HEK293 (cell line): ENCODE measurements around the gene FANK1.
A peak's percentile ranks its signal among the peaks of the same experiment; 100 is the strongest.

ENCODE experiments used
- CTCF ChIA-PET: fragments of 350-600 bp; formaldehyde crosslinking; extraction: SDS; loops from one replicate; lab custom pipeline; 2021; ENCODE audit warnings: antibody characterized with exemption; lab: Yijun Ruan, JAX
- POLR2A ChIA-PET: fragments of 300-600 bp; formaldehyde crosslinking; extraction: SDS; loops from one replicate; lab custom pipeline; 2020; ENCODE audit warnings: antibody characterized with exemption, inconsistent platforms; lab: Yijun Ruan, JAX
- H3K27ac ChIP-seq: fragments of 200-500 bp; sonication (Bioruptor generic); 2 replicates; pipeline ENCODE4 v1.5.1; 2014; ENCODE audit warnings: low read depth, low read length, control low read depth, inconsistent platforms; ENCODE audit errors: extremely low read depth
- H3K36me3 ChIP-seq, 2 experiments: fragments of 200-500 bp in 1 of 2; sonication (Bioruptor generic) in 1 of 2; 1 replicate in 1 of 2; 2 replicates in 1 of 2; pipeline ENCODE4 v1.5.1; 2014 to 2017; ENCODE audit warnings: inconsistent platforms in 2 of 2, low read length in 2 of 2; ENCODE audit not compliant: control insufficient read depth in 2 of 2, insufficient read depth in 1 of 2
- H3K4me1 ChIP-seq: fragments of 200-500 bp; sonication (Bioruptor generic); 2 replicates; pipeline ENCODE4 v1.5.1; 2014; ENCODE audit warnings: mild to moderate bottlenecking, low read length, inconsistent platforms; ENCODE audit not compliant: control insufficient read depth, insufficient read depth
- H3K4me3 ChIP-seq: 2 replicates; pipeline ENCODE4 v1.5.1; 2011; ENCODE audit warnings: low read depth, mild to moderate bottlenecking, control low read depth, low read length, moderate library complexity
- H3K9me3 ChIP-seq: fragments of 200-500 bp; sonication (Bioruptor generic); 2 replicates; pipeline ENCODE4 v1.5.1; 2014; ENCODE audit warnings: low read depth, low read length, inconsistent platforms; ENCODE audit not compliant: control insufficient read depth, insufficient read depth
- IKZF3 ChIP-seq: fragments of 450-650 bp; IDR thresholded peaks from 2 replicates; pipeline ENCODE4 v1.5.0; 2018; ENCODE audit warnings: missing biosample characterization, mild to moderate bottlenecking, missing genetic modification characterization, moderate library complexity
- KLF1 ChIP-seq: fragments of 450-650 bp; formaldehyde crosslinking; IDR thresholded peaks from 2 replicates; pipeline ENCODE4 v1.5.1; 2016; ENCODE audit warnings: missing biosample characterization, missing genetic modification characterization
- TCF7L2 ChIP-seq: IDR thresholded peaks from 2 replicates; pipeline ENCODE4 v1.6.1; 2011; ENCODE audit warnings: low read depth, mild to moderate bottlenecking, inconsistent platforms, low read length, moderate library complexity, borderline replicate concordance
- ZNF221 ChIP-seq: fragments of 450-650 bp; formaldehyde crosslinking; IDR thresholded peaks from 2 replicates; pipeline ENCODE4 v1.5.1; 2017; ENCODE audit warnings: missing biosample characterization, missing genetic modification characterization, borderline replicate concordance
- ZNF23 ChIP-seq: fragments of 450-650 bp; formaldehyde crosslinking; IDR thresholded peaks from 2 replicates; pipeline ENCODE4 v1.5.1; 2016; ENCODE audit warnings: missing biosample characterization, missing genetic modification characterization, borderline replicate concordance
- ZNF311 ChIP-seq: fragments of 450-650 bp; formaldehyde crosslinking; IDR thresholded peaks from 2 replicates; pipeline ENCODE4 v1.5.1; 2017; ENCODE audit warnings: missing biosample characterization, missing genetic modification characterization, borderline replicate concordance
- ZNF366 ChIP-seq: fragments of 450-650 bp; formaldehyde crosslinking; conservative IDR thresholded peaks from 2 replicates; pipeline ENCODE4 v1.5.1; 2016; ENCODE audit warnings: missing biosample characterization, missing genetic modification characterization
- ZNF391 ChIP-seq: fragments of 450-650 bp; formaldehyde crosslinking; IDR thresholded peaks from 2 replicates; pipeline ENCODE4 v1.5.1; 2016; ENCODE audit warnings: low read depth, missing biosample characterization, missing genetic modification characterization, borderline replicate concordance
- ZNF514 ChIP-seq: fragments of 450-650 bp; formaldehyde crosslinking; IDR thresholded peaks from 2 replicates; pipeline ENCODE4 v1.5.1; 2016; ENCODE audit warnings: missing biosample characterization, missing genetic modification characterization
- TF ChIP-seq, protein P1 (sequence below): fragments of 450-650 bp; formaldehyde crosslinking; IDR thresholded peaks from 2 replicates; pipeline ENCODE4 v1.5.1; 2016; ENCODE audit warnings: missing biosample characterization, missing genetic modification characterization
- TF ChIP-seq, protein P2 (sequence below): fragments of 450-650 bp; formaldehyde crosslinking; IDR thresholded peaks from 2 replicates; pipeline ENCODE4 v1.5.1; 2016; ENCODE audit warnings: missing biosample characterization, missing genetic modification characterization
- TF ChIP-seq, protein P3 (sequence below): fragments of 450-650 bp; formaldehyde crosslinking; IDR thresholded peaks from 2 replicates; pipeline ENCODE4 v1.5.1; 2017; ENCODE audit warnings: missing biosample characterization, missing genetic modification characterization
- TF ChIP-seq, protein P4 (sequence below): fragments of 450-650 bp; formaldehyde crosslinking; IDR thresholded peaks from 2 replicates; pipeline ENCODE4 v1.5.1; 2016; ENCODE audit warnings: missing biosample characterization, missing genetic modification characterization
- TF ChIP-seq, protein P5 (sequence below): fragments of 450-650 bp; formaldehyde crosslinking; IDR thresholded peaks from 2 replicates; pipeline ENCODE4 v1.5.1; 2016; ENCODE audit warnings: missing biosample characterization, missing genetic modification characterization, low read depth
- TF ChIP-seq, protein P6 (sequence below): fragments of 450-650 bp; formaldehyde crosslinking; IDR thresholded peaks from 2 replicates; pipeline ENCODE4 v1.5.1; 2016; ENCODE audit warnings: missing biosample characterization, missing genetic modification characterization
- TF ChIP-seq, protein P7 (sequence below): fragments of 450-650 bp; formaldehyde crosslinking; IDR thresholded peaks from 2 replicates; pipeline ENCODE4 v1.5.1; 2016; ENCODE audit warnings: missing biosample characterization, missing genetic modification characterization

The FANK1 gene

DNA sequence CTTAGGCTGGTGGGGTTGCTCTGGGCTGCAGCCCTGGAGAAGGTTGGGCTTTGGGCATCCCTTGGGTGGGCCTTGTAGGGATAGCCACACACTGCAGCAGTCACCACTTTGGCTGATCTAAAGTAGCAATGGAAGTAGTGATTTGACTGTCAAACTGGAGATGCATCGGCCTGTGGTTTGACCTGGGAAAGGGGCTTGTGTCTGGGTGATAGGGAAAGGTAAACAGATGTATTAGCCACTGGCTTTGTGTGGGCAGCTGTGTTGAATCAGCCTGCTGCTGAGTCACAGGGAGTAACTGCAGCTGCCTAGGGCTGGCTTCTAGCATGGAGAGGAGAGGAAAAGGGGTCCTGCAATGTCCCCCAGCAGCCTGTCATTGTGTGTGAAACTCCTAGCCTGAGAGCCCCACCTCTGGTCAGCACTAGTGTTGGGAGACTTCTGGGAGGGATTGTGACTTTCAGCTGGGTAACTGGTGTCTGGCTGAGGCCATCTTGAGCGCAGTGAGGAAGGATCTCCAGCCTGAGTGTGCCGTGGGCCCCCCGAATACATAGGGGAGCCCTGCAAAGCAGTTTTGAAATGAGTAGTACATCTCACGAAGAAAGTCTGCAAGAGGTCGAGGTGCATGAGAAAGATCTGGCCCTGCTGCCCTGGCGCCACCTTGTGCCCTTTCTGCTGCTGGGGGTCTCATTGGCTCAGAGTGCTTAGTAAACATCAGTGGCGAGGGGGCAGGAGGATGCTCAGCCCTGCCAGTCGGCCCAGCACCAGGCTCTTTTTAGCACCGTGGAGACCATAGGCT is 117.3 kb downstream of the FANK1 start (continued):
- TF ChIP-seq, protein P1, sequence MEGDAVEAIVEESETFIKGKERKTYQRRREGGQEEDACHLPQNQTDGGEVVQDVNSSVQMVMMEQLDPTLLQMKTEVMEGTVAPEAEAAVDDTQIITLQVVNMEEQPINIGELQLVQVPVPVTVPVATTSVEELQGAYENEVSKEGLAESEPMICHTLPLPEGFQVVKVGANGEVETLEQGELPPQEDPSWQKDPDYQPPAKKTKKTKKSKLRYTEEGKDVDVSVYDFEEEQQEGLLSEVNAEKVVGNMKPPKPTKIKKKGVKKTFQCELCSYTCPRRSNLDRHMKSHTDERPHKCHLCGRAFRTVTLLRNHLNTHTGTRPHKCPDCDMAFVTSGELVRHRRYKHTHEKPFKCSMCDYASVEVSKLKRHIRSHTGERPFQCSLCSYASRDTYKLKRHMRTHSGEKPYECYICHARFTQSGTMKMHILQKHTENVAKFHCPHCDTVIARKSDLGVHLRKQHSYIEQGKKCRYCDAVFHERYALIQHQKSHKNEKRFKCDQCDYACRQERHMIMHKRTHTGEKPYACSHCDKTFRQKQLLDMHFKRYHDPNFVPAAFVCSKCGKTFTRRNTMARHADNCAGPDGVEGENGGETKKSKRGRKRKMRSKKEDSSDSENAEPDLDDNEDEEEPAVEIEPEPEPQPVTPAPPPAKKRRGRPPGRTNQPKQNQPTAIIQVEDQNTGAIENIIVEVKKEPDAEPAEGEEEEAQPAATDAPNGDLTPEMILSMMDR (tag by site-specific recombination) = peak; percentile 30; the same call in 1 of the 2 replicates
- TF ChIP-seq, all 188 proteins: peak for 10

DNA sequence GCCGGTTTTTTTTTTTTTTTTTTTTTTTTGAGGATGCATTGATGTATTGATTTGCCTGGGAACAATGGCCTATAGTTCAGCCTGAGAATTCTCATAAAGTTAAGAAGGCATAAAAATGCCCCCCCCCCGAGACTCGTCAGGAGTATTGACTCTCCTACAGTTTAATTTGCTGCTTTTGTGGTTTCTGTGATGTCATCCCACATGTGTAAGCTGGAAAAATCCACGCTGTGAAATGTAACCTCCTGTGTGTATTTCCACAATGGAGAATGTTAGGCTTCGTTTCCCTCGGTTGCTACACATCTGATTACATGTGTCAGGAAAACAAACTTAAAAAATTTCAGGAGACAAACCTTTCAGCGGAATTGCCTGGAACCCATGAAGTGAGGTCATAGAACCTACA is 117.9 kb downstream of the FANK1 start:
- Histone ChIP-seq H3K36me3 (no peaks in the 10 kb centered on the region), H3K4me3 (no peak overlapping the region), H3K9me3 (no peaks in the 10 kb centered on the region), H3K4me1 (no peaks in the 10 kb centered on the region; the same call in 1 of the 2 replicates), H3K27ac (no peak overlapping the region)
- CTCF ChIA-PET = interaction anchor here (1.3 kb wide), 1 partner anchor 22 kb away, joined by 3 read pairs; no protein-coding TSS in a partner anchor
- POLR2A ChIA-PET = no interaction called here
- TF ChIP-seq ZNF311 (tag by site-specific recombination) (no peak), IKZF3 (tag by site-specific recombination) (0 out of 2 replicates have a peak, but pooled peaks have one; percentile 31), ZNF366 (tag by site-specific recombination) (0 out of 2 replicates have a peak, but pooled peaks have one; percentile 11), TCF7L2 (no peak), ZNF221 (tag by site-specific recombination) (no peak), ZNF391 (tag by site-specific recombination) (no peak), ZNF514 (tag by site-specific recombination) (no peak), ZNF23 (tag by site-specific recombination) (no peak), KLF1 (tag by site-specific recombination) (no peak)
- TF ChIP-seq, protein P2, sequence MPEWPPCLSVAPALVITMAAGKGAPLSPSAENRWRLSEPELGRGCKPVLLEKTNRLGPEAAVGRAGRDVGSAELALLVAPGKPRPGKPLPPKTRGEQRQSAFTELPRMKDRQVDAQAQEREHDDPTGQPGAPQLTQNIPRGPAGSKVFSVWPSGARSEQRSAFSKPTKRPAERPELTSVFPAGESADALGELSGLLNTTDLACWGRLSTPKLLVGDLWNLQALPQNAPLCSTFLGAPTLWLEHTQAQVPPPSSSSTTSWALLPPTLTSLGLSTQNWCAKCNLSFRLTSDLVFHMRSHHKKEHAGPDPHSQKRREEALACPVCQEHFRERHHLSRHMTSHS = no peak
- TF ChIP-seq, protein P3, sequence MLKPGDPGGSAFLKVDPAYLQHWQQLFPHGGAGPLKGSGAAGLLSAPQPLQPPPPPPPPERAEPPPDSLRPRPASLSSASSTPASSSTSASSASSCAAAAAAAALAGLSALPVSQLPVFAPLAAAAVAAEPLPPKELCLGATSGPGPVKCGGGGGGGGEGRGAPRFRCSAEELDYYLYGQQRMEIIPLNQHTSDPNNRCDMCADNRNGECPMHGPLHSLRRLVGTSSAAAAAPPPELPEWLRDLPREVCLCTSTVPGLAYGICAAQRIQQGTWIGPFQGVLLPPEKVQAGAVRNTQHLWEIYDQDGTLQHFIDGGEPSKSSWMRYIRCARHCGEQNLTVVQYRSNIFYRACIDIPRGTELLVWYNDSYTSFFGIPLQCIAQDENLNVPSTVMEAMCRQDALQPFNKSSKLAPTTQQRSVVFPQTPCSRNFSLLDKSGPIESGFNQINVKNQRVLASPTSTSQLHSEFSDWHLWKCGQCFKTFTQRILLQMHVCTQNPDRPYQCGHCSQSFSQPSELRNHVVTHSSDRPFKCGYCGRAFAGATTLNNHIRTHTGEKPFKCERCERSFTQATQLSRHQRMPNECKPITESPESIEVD = peak; percentile 16; the same call in 1 of the 2 replicates
- TF ChIP-seq, protein P4, sequence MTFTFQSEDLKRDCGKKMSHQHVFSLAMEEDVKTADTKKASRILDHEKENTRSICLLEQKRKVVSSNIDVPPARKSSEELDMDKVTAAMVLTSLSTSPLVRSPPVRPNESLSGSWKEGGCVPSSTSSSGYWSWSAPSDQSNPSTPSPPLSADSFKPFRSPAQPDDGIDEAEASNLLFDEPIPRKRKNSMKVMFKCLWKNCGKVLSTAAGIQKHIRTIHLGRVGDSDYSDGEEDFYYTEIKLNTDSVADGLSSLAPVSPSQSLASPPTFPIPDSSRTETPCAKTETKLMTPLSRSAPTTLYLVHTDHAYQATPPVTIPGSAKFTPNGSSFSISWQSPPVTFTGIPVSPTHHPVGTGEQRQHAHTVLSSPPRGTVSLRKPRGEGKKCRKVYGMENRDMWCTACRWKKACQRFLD (tag by site-specific recombination) = no peak
- TF ChIP-seq, protein P5, sequence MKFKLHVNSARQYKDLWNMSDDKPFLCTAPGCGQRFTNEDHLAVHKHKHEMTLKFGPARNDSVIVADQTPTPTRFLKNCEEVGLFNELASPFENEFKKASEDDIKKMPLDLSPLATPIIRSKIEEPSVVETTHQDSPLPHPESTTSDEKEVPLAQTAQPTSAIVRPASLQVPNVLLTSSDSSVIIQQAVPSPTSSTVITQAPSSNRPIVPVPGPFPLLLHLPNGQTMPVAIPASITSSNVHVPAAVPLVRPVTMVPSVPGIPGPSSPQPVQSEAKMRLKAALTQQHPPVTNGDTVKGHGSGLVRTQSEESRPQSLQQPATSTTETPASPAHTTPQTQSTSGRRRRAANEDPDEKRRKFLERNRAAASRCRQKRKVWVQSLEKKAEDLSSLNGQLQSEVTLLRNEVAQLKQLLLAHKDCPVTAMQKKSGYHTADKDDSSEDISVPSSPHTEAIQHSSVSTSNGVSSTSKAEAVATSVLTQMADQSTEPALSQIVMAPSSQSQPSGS (tag by site-specific recombination) = peak; percentile 80
- TF ChIP-seq, protein P6, sequence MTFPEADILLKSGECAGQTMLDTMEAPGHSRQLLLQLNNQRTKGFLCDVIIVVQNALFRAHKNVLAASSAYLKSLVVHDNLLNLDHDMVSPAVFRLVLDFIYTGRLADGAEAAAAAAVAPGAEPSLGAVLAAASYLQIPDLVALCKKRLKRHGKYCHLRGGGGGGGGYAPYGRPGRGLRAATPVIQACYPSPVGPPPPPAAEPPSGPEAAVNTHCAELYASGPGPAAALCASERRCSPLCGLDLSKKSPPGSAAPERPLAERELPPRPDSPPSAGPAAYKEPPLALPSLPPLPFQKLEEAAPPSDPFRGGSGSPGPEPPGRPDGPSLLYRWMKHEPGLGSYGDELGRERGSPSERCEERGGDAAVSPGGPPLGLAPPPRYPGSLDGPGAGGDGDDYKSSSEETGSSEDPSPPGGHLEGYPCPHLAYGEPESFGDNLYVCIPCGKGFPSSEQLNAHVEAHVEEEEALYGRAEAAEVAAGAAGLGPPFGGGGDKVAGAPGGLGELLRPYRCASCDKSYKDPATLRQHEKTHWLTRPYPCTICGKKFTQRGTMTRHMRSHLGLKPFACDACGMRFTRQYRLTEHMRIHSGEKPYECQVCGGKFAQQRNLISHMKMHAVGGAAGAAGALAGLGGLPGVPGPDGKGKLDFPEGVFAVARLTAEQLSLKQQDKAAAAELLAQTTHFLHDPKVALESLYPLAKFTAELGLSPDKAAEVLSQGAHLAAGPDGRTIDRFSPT (tag by site-specific recombination) = no peak
- TF ChIP-seq, protein P1 (tag by site-specific recombination) = no peak; the same call in 1 of the 2 replicates
- TF ChIP-seq, protein P7, sequence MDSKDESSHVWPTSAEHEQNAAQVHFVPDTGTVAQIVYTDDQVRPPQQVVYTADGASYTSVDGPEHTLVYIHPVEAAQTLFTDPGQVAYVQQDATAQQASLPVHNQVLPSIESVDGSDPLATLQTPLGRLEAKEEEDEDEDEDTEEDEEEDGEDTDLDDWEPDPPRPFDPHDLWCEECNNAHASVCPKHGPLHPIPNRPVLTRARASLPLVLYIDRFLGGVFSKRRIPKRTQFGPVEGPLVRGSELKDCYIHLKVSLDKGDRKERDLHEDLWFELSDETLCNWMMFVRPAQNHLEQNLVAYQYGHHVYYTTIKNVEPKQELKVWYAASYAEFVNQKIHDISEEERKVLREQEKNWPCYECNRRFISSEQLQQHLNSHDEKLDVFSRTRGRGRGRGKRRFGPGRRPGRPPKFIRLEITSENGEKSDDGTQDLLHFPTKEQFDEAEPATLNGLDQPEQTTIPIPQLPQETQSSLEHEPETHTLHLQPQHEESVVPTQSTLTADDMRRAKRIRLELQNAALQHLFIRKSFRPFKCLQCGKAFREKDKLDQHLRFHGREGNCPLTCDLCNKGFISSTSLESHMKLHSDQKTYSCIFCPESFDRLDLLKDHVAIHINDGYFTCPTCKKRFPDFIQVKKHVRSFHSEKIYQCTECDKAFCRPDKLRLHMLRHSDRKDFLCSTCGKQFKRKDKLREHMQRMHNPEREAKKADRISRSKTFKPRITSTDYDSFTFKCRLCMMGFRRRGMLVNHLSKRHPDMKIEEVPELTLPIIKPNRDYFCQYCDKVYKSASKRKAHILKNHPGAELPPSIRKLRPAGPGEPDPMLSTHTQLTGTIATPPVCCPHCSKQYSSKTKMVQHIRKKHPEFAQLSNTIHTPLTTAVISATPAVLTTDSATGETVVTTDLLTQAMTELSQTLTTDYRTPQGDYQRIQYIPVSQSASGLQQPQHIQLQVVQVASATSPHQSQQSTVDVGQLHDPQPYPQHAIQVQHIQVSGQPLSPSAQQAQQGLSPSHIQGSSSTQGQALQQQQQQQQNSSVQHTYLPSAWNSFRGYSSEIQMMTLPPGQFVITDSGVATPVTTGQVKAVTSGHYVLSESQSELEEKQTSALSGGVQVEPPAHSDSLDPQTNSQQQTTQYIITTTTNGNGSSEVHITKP (tag by site-specific recombination) = peak; percentile 19; the same call in 1 of the 2 replicates
